Measurements from ENCODE around the gene ADAM21.

- no peak for TF ChIP-seq HMG20A (CRISPR knock-in tag; IDR thresholded peaks at IDR 0.05; ENCODE audit: borderline replicate concordance)
- no peak for TF ChIP-seq ZNF792 (CRISPR knock-in tag; IDR thresholded peaks at IDR 0.05)
- TF ChIP-seq GTF2F1 (IDR thresholded peaks at IDR 0.05; ENCODE audit: low read length), result no peak
- TF ChIP-seq ZSCAN31 (CRISPR knock-in tag; IDR thresholded peaks at IDR 0.05; ENCODE audit: low read depth), result no peak
- no peak for TF ChIP-seq ZNF180 (CRISPR knock-in tag; IDR thresholded peaks at IDR 0.05; ENCODE audit: borderline replicate concordance, low read depth)
- TF ChIP-seq MLLT10 (CRISPR knock-in tag; IDR thresholded peaks at IDR 0.05), result no peak
- no peak for TF ChIP-seq ETV6 (CRISPR knock-in tag; conservative IDR thresholded peaks at IDR 0.05)
Measured at GRCh38 chr14:70407621-70408020, 44.4 kb upstream of the ADAM21 start.

All from HepG2 (cell line).